ENCODE data around the gene NEU1.
"Not testable (repeated sequence)": the region's sequence is repeated elsewhere in the genome, so short reads cannot be mapped to it uniquely, and the experiment has no call there.

NEU1 gene

GRCh38 chr6:31871046-31871659 is 8.5 kb upstream of the NEU1 start:
- no peak for DNase-seq (ENCODE audit: low read depth)
- no peak overlapping the region for H3K4me3 ChIP-seq (ENCODE audit: low read depth, low read length)
- no peak for TF ChIP-seq CTCF (IDR thresholded peaks at IDR 0.05; ENCODE audit: low read depth, low read length, missing control alignments)

GRCh38 chr6:31870385-31870921 is 7.8 kb upstream of the NEU1 start:
- no peak for DNase-seq (ENCODE audit: low read depth)

GRCh38 chr6:31869343-31869742 is 6.7 kb upstream of the NEU1 start:
- no peak for DNase-seq (ENCODE audit: low read depth)
- TF ChIP-seq CTCF (IDR thresholded peaks at IDR 0.05; ENCODE audit: low read depth, low read length, missing control alignments) = no peak
- no peak overlapping the region for H3K4me3 ChIP-seq (ENCODE audit: low read depth, low read length)

More at GRCh38 chr6:31870385-31870921, 7.8 kb upstream of the NEU1 start:
- no peak overlapping the region for H3K4me3 ChIP-seq (ENCODE audit: low read depth, low read length)
- TF ChIP-seq CTCF (IDR thresholded peaks at IDR 0.05; ENCODE audit: low read depth, low read length, missing control alignments) = peak; percentile 29

GRCh38 chr6:31868658-31868971 is 6.0 kb upstream of the NEU1 start:
- H3K4me3 ChIP-seq (ENCODE audit: low read depth, low read length); DNase-seq (ENCODE audit: low read depth): not testable (repeated sequence)

GRCh38 chr6:31865205-31866118 is 2.8 kb upstream of the NEU1 start:
- DNase-seq (ENCODE audit: low read depth) = no peak
- H3K4me3 ChIP-seq (ENCODE audit: low read depth, low read length) = no peak overlapping the region
- TF ChIP-seq CTCF (IDR thresholded peaks at IDR 0.05; ENCODE audit: low read depth, low read length, missing control alignments) = no peak

GRCh38 chr6:31864818-31865204 is 2.2 kb upstream of the NEU1 start:
- H3K4me3 ChIP-seq (ENCODE audit: low read depth, low read length) = no peak overlapping the region
- TF ChIP-seq CTCF (IDR thresholded peaks at IDR 0.05; ENCODE audit: low read depth, low read length, missing control alignments) = no peak
- DNase-seq (ENCODE audit: low read depth) = no peak

GRCh38 chr6:31864123-31864562 is 1.5 kb upstream of the NEU1 start:
- DNase-seq (ENCODE audit: low read depth) = not testable (repeated sequence)
- H3K4me3 ChIP-seq (ENCODE audit: low read depth, low read length) = peak overlapping the region; percentile 73

Measured in GM12864 (cell line).